Memory B cell (primary cell): ENCODE results near the gene FCER1G.
A peak's percentile ranks its signal among the peaks of the same experiment; 100 is the strongest.

Source experiments
- ATAC-seq: fragments of 150-1000 bp; cut with Tn5 transposase; 2 replicates; pipeline ENCODE4 v1.10.0; 2021; ENCODE audit warnings: low read depth, mild to moderate bottlenecking, moderate library complexity
- DNase-seq, 2 donors: peaks; one replicate each; pipeline ENCODE4 v3.0.0; 2022; ENCODE audit warnings: low spot score in 2 of 2
- H3K27ac Mint-ChIP-seq: one replicate; pipeline ENCODE4 v1.8.0; 2022; ENCODE audit warnings: mild to moderate bottlenecking, moderate library complexity, mixed read lengths
- H3K27me3 Mint-ChIP-seq: one replicate; pipeline ENCODE4 v1.8.0; 2022; ENCODE audit warnings: mixed read lengths
- H3K36me3 Mint-ChIP-seq: one replicate; pipeline ENCODE4 v1.8.0; 2022; ENCODE audit warnings: mild to moderate bottlenecking, mixed read lengths
- H3K4me1 Mint-ChIP-seq: one replicate; pipeline ENCODE4 v1.8.0; 2022; ENCODE audit warnings: mixed read lengths
- H3K4me3 Mint-ChIP-seq: one replicate; pipeline ENCODE4 v1.8.0; 2022; ENCODE audit warnings: mild to moderate bottlenecking, moderate library complexity, mixed read lengths
- H3K9me3 Mint-ChIP-seq: one replicate; pipeline ENCODE4 v1.8.0; 2022; ENCODE audit warnings: mixed read lengths

Gene FCER1G

GRCh38 chr1:161225178-161225533 lies 10.1 kb downstream of the FCER1G start:
- Mint-ChIP-seq H3K27ac (no peak overlapping the region), H3K4me1 (peaks cover 21% of the 10 kb centered on the region), H3K27me3 (peaks cover 20% of the 10 kb centered on the region), H3K9me3 (no peaks in the 10 kb centered on the region), H3K36me3 (peaks cover 8% of the 10 kb centered on the region), H3K4me3 (no peak overlapping the region)
- DNase-seq (no peak), ATAC-seq (no peak)

GRCh38 chr1:161225534-161226319 lies 10.6 kb downstream of the FCER1G start, which contains the start of gene TOMM40L:
TOMM40L (plus strand) TSS chr1:161226060; CDS start chr1:161226490, 430 bp downstream.
- peaks cover 10% of the 10 kb centered on the region for H3K36me3 Mint-ChIP-seq
- peaks cover 19% of the 10 kb centered on the region for H3K27me3 Mint-ChIP-seq
- peaks cover 21% of the 10 kb centered on the region for H3K4me1 Mint-ChIP-seq
- H3K4me3 Mint-ChIP-seq: peak within 1 kb of the TSS; percentile 100
- H3K27ac Mint-ChIP-seq: peak within 1 kb of the TSS; percentile 87
- no peaks in the 10 kb centered on the region for H3K9me3 Mint-ChIP-seq
- DNase-seq (peak; percentile 74 to 79), ATAC-seq (peak; percentile 92)

- peaks cover 21% of the 10 kb centered on the region for H3K4me1 Mint-ChIP-seq
These were observed 11.2 kb downstream of the FCER1G start for GRCh38 chr1:161226320-161226711.

GRCh38 chr1:161226759-161227158 lies 11.7 kb downstream of the FCER1G start:
- H3K36me3 Mint-ChIP-seq: peaks cover 10% of the 10 kb centered on the region
- ATAC-seq (no peak), DNase-seq (no peak)
- peaks cover 21% of the 10 kb centered on the region for H3K4me1 Mint-ChIP-seq
- peak overlapping the region; percentile 100 for H3K4me3 Mint-ChIP-seq
- peak overlapping the region; percentile 53 for H3K27ac Mint-ChIP-seq
- no peaks in the 10 kb centered on the region for H3K9me3 Mint-ChIP-seq
- H3K27me3 Mint-ChIP-seq: peaks cover 18% of the 10 kb centered on the region

More at GRCh38 chr1:161226320-161226711, 11.2 kb downstream of the FCER1G start:
- DNase-seq (no peak), ATAC-seq (no peak)
- Mint-ChIP-seq H3K36me3 (peaks cover 10% of the 10 kb centered on the region), H3K4me3 (peak overlapping the region; percentile 100), H3K9me3 (no peaks in the 10 kb centered on the region), H3K27me3 (peaks cover 18% of the 10 kb centered on the region), H3K27ac (peak overlapping the region; percentile 87)

- peaks cover 8% of the 10 kb centered on the region for H3K36me3 Mint-ChIP-seq
- H3K4me1 Mint-ChIP-seq: peaks cover 18% of the 10 kb centered on the region
- ATAC-seq: peak; percentile 41
- peak overlapping the region; percentile 100 for H3K4me3 Mint-ChIP-seq
- peak; percentile 80 to 86 for DNase-seq
- peak overlapping the region; percentile 53 for H3K27ac Mint-ChIP-seq
- peaks cover 14% of the 10 kb centered on the region for H3K27me3 Mint-ChIP-seq
- H3K9me3 Mint-ChIP-seq: no peaks in the 10 kb centered on the region
These were observed 12.2 kb downstream of the FCER1G start for GRCh38 chr1:161227196-161227871.

- ATAC-seq (no peak), DNase-seq (no peak)
- Mint-ChIP-seq H3K27ac (no peak overlapping the region), H3K27me3 (peaks cover 10% of the 10 kb centered on the region), H3K9me3 (no peaks in the 10 kb centered on the region), H3K4me1 (peaks cover 18% of the 10 kb centered on the region), H3K4me3 (no peak overlapping the region), H3K36me3 (peaks cover 8% of the 10 kb centered on the region)
These were observed 12.9 kb downstream of the FCER1G start for GRCh38 chr1:161228032-161228431.

GRCh38 chr1:161229896-161230295 lies 14.8 kb downstream of the FCER1G start:
- no peak for ATAC-seq

GRCh38 chr1:161230762-161231161 lies 15.7 kb downstream of the FCER1G start:
- Mint-ChIP-seq H3K36me3 (peaks cover 10% of the 10 kb centered on the region), H3K27ac (no peak overlapping the region), H3K9me3 (no peaks in the 10 kb centered on the region), H3K27me3 (no peaks in the 10 kb centered on the region), H3K4me3 (no peak overlapping the region), H3K4me1 (peaks cover 16% of the 10 kb centered on the region)
- no peak for DNase-seq
- no peak for ATAC-seq

More at GRCh38 chr1:161229896-161230295, 14.8 kb downstream of the FCER1G start:
- Mint-ChIP-seq H3K9me3 (no peaks in the 10 kb centered on the region), H3K27me3 (no peaks in the 10 kb centered on the region), H3K27ac (no peak overlapping the region), H3K4me3 (no peak overlapping the region), H3K4me1 (peaks cover 18% of the 10 kb centered on the region), H3K36me3 (peaks cover 10% of the 10 kb centered on the region)
- no peak for DNase-seq

- Mint-ChIP-seq H3K27me3 (peaks cover 1% of the 10 kb centered on the region), H3K36me3 (peaks cover 10% of the 10 kb centered on the region), H3K4me1 (no peaks in the 10 kb centered on the region), H3K27ac (no peak overlapping the region), H3K4me3 (no peak overlapping the region), H3K9me3 (no peaks in the 10 kb centered on the region)
- DNase-seq (no peak), ATAC-seq (no peak)
These were observed 18.0 kb downstream of the FCER1G start for GRCh38 chr1:161233102-161233501.

- peaks cover 2% of the 10 kb centered on the region for H3K36me3 Mint-ChIP-seq
- no peak overlapping the region for H3K27ac Mint-ChIP-seq
- H3K4me3 Mint-ChIP-seq: no peak overlapping the region
These were observed 21.1 kb downstream of the FCER1G start for GRCh38 chr1:161235957-161236775.

GRCh38 chr1:161238039-161238473 lies 23.0 kb downstream of the FCER1G start, which contains the start of gene NR1I3:
NR1I3 (minus strand) TSS chr1:161238203; CDS start chr1:161236565, 1,638 bp downstream.
- peaks cover 2% of the 10 kb centered on the region for H3K36me3 Mint-ChIP-seq
- H3K27me3 Mint-ChIP-seq: peaks cover 8% of the 10 kb centered on the region

More at GRCh38 chr1:161235957-161236775, 21.1 kb downstream of the FCER1G start:
- Mint-ChIP-seq H3K27me3 (peaks cover 8% of the 10 kb centered on the region), H3K9me3 (no peaks in the 10 kb centered on the region), H3K4me1 (no peaks in the 10 kb centered on the region)
- DNase-seq (no peak), ATAC-seq (no peak)

GRCh38 chr1:161241682-161242081 lies 26.6 kb downstream of the FCER1G start:
- Mint-ChIP-seq H3K4me1 (peaks cover 5% of the 10 kb centered on the region), H3K27ac (no peak overlapping the region), H3K36me3 (no peaks in the 10 kb centered on the region), H3K4me3 (no peak overlapping the region), H3K9me3 (no peaks in the 10 kb centered on the region), H3K27me3 (peaks cover 8% of the 10 kb centered on the region)
- ATAC-seq: no peak
- DNase-seq: no peak

More at GRCh38 chr1:161238039-161238473, 23.0 kb downstream of the FCER1G start, which contains the start of gene NR1I3:
- peaks cover 5% of the 10 kb centered on the region for H3K4me1 Mint-ChIP-seq
- ATAC-seq (no peak), DNase-seq (no peak)
- H3K27ac Mint-ChIP-seq: no peak within 1 kb of the TSS
- H3K9me3 Mint-ChIP-seq: no peaks in the 10 kb centered on the region
- no peak within 1 kb of the TSS for H3K4me3 Mint-ChIP-seq

- peaks cover 5% of the 10 kb centered on the region for H3K4me1 Mint-ChIP-seq
- peaks cover 8% of the 10 kb centered on the region for H3K27me3 Mint-ChIP-seq
- no peak for ATAC-seq
- H3K36me3 Mint-ChIP-seq: no peaks in the 10 kb centered on the region
- H3K4me3 Mint-ChIP-seq: no peak overlapping the region
- DNase-seq: no peak
- no peak overlapping the region for H3K27ac Mint-ChIP-seq
- no peaks in the 10 kb centered on the region for H3K9me3 Mint-ChIP-seq
These were observed 27.2 kb downstream of the FCER1G start for GRCh38 chr1:161242313-161242712.
